Upper lobe of left lung (tissue), 6 donors: ENCODE measurements around the gene KIAA1143. TPM values are rescaled to one million over a fixed set of nuclear protein-coding genes. Genes with fewer than 3 reads are reported as not detected.
A peak's percentile ranks its signal among the peaks of the same experiment; 100 is the strongest.

Experiments
- ATAC-seq, 2 donors: fragments of 200-7000 bp; cut with Tn5 transposase; one replicate each; pipeline ENCODE4 v1.9.1; 2022; ENCODE audit warnings: mild to moderate bottlenecking in 2 of 2, moderate library complexity in 2 of 2; ENCODE audit not compliant: low FRiP score in 2 of 2
- DNase-seq, 2 donors: peaks; one replicate each; pipeline ENCODE4 v3.0.0-alpha.2; 2019 to 2020
- H3K27ac ChIP-seq, 4 donors: fragments of 200-600 bp; sonication (generic); one replicate each; pipeline ENCODE4 v1.5.1; 2016 to 2019
- H3K27me3 ChIP-seq, 4 donors: fragments of 200-600 bp; sonication (generic); one replicate each; pipeline ENCODE4 v1.5.1; 2017 to 2019
- H3K36me3 ChIP-seq, 4 donors: fragments of 200-600 bp; sonication (generic); one replicate each; pipeline ENCODE4 v1.5.1; 2016 to 2019
- H3K4me1 ChIP-seq, 4 donors: fragments of 200-600 bp; sonication (generic); one replicate each; pipeline ENCODE4 v1.5.1; 2018 to 2019
- H3K4me3 ChIP-seq, 4 donors: fragments of 200-600 bp; sonication (generic); one replicate each; pipeline ENCODE4 v1.5.1; 2017 to 2019; ENCODE audit warnings: mild to moderate bottlenecking in 2 of 4, moderate library complexity in 1 of 4
- H3K9me3 ChIP-seq, 4 donors: fragments of 200-600 bp; sonication (generic); one replicate each; pipeline ENCODE4 v1.5.1; 2018 to 2019
- CTCF ChIP-seq, 6 experiments: fragments of 450-650 bp in 4 of 6; fragments of 200-600 bp in 2 of 6; sonication (generic) in 2 of 6; IDR thresholded peaks; one replicate each; pipeline ENCODE4 v1.5.1; 2016 to 2019; ENCODE audit warnings: antibody characterized with exemption in 6 of 6
- EP300 ChIP-seq, 4 donors: sonication (generic); formaldehyde crosslinking; IDR thresholded peaks; one replicate each; pipeline ENCODE4 v1.5.1; 2017; ENCODE audit warnings: antibody characterized with exemption in 4 of 4, control low read depth in 2 of 4
- POLR2A ChIP-seq, 4 donors: fragments of 450-650 bp; IDR thresholded peaks; one replicate each; pipeline ENCODE4 v1.5.1; 2016 to 2017; ENCODE audit warnings: antibody characterized with exemption in 4 of 4, mild to moderate bottlenecking in 2 of 4
- POLR2AphosphoS5 ChIP-seq, 2 donors: sonication (generic); formaldehyde crosslinking; IDR thresholded peaks; one replicate each; pipeline ENCODE4 v1.5.1; 2017; ENCODE audit warnings: antibody characterized with exemption in 2 of 2
- WGBS, 2 donors: methylation state at CpG; one replicate each; pipeline ENCODE4 v1.1.5; 2017 to 2018; 5-methylcytosine and 5-hydroxymethylcytosine counted together
- total RNA-seq, 6 donors: library from RNA; depleted of rRNA in 4 of 6; stranded (reverse); fragments of >200 nt in 4 of 6; gene quantifications; one replicate each; pipeline versions ENCODE4 v1.1.0 to v1.2.1, GENCODE V29; 2016 to 2021
- donor health status: DM: no; HTN: no; CAD: no; lungs with moderate emphysema.
- donor health status: DM: no; HTN: yes; CAD: no; lungs with severe emphysema.

The KIAA1143 gene
- total RNA-seq, 6 donors from 2014 or later, result 8.3 to 26.5 (median 17.6) TPM

DNA sequence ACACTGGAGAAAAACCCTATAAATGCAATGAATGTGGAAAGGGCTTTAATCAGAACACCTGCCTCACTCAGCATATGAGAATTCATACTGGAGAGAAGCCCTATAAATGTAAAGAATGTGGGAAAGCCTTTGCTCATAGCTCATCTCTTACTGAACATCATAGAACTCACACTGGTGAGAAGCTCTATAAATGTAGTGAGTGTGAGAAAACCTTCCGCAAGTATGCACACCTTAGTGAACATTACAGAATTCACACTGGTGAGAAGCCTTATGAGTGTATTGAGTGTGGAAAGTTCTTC, 39.4 kb downstream of the KIAA1143 start:
- DNase-seq (no peak), ATAC-seq (no peak)
- no peak for TF ChIP-seq POLR2A (IDR thresholded peaks at IDR 0.05)
- no peak for TF ChIP-seq EP300 (IDR thresholded peaks at IDR 0.05)
- no peak for TF ChIP-seq CTCF (IDR thresholded peaks at IDR 0.05)
- TF ChIP-seq POLR2AphosphoS5 (IDR thresholded peaks at IDR 0.05), result no peak
- Histone ChIP-seq H3K4me1 (no peaks in the 10 kb centered on the region), H3K9me3 (peaks cover 77 to 100% (median 93%) of the 10 kb centered on the region in 4 donors), H3K27ac (no peak overlapping the region), H3K4me3 (no peak overlapping the region), H3K27me3 (no peaks in the 10 kb centered on the region), H3K36me3 (peaks cover 6 to 48% (median 25%) of the 10 kb centered on the region in 4 donors)
- WGBS, 2 donors, result 92 to 100% methylated on average over 1 of the region's 1 CpG

GRCh38 chr3:44721231-44722102, 40.0 kb downstream of the KIAA1143 start:
- H3K4me1 ChIP-seq, result no peaks in the 10 kb centered on the region
- ATAC-seq (no peak), DNase-seq (no peak)
- no peak overlapping the region for H3K27ac ChIP-seq
- H3K9me3 ChIP-seq, result peaks cover 77 to 100% (median 93%) of the 10 kb centered on the region in 4 donors
- H3K36me3 ChIP-seq, result peaks cover 6 to 50% (median 25%) of the 10 kb centered on the region in 4 donors
- TF ChIP-seq POLR2AphosphoS5 (IDR thresholded peaks at IDR 0.05) (no peak), CTCF (IDR thresholded peaks at IDR 0.05) (no peak), EP300 (IDR thresholded peaks at IDR 0.05) (no peak), POLR2A (IDR thresholded peaks at IDR 0.05) (no peak)
- H3K4me3 ChIP-seq, result no peak overlapping the region
- no peaks in the 10 kb centered on the region for H3K27me3 ChIP-seq
- 94 to 96% methylated on average over 10 of the region's 10 CpGs for WGBS, 2 donors

GRCh38 chr3:44712455-44713075, 48.9 kb downstream of the KIAA1143 start, which contains the start of gene ZNF502:
Gene ZNF502, plus strand, starts transcription at chr3:44712660. Its CDS starts 7,602 bp downstream, at chr3:44720262.
- Histone ChIP-seq H3K9me3 (peaks cover 10 to 46% (median 33%) of the 10 kb centered on the region in 4 donors), H3K4me1 (peaks cover 0 to 8% (median 0%) of the 10 kb centered on the region in 4 donors), H3K4me3 (peak within 1 kb of the TSS; percentile 68 to 97 (median 76)), H3K36me3 (peaks cover 0 to 5% (median 2%) of the 10 kb centered on the region in 4 donors), H3K27ac (peak within 1 kb of the TSS; percentile 68 to 73 (median 70)), H3K27me3 (no peaks in the 10 kb centered on the region)
- WGBS, 2 donors, result 0 to 5% methylated on average over 6 to 36 of the region's 36 CpGs
- DNase-seq (peak; percentile 78 to 93), ATAC-seq (peak; percentile 92 to 98)
- TF ChIP-seq CTCF (IDR thresholded peaks at IDR 0.05) (peak; percentile 13 to 69 (median 44)), POLR2AphosphoS5 (IDR thresholded peaks at IDR 0.05) (peak; percentile 19 to 47), EP300 (IDR thresholded peaks at IDR 0.05) (no peak)

Other genes with a start within 250 kb of the KIAA1143 start
- 10 to 100 TPM in 1 of 6 donors, 1 to 10 TPM in 5; 2.9 to 13.6 (median 3.5) TPM for gene ZKSCAN7, start 206.4 kb downstream of the KIAA1143 start, total RNA-seq
- 1 to 10 TPM; 1.3 to 6.3 (median 1.8) TPM for gene ZNF660, start 176.7 kb downstream of the KIAA1143 start, total RNA-seq
- gene ZNF197, start 136.6 kb downstream of the KIAA1143 start, total RNA-seq, result 10 to 100 TPM in 5 of 6 donors, 1 to 10 TPM in 1; 10.0 to 29.3 (median 11.6) TPM
- gene ZNF35, start 112.9 kb downstream of the KIAA1143 start, total RNA-seq, result 10 to 100 TPM in 3 of 6 donors, 1 to 10 TPM in 3; 6.4 to 17.3 (median 9.6) TPM
- 1 to 10 TPM in 5 of 6 donors, under 1 TPM in 1; 1.00 to 4.7 (median 3.7) TPM for gene ZNF502, start 49.0 kb downstream of the KIAA1143 start, total RNA-seq
- gene ZNF501, start 32.0 kb downstream of the KIAA1143 start, total RNA-seq, result 1 to 10 TPM; 2.1 to 8.8 (median 2.9) TPM
- 1 to 10 TPM in 2 of 6 donors, under 1 TPM in 3, not detected in 1; 0.69 to 2.3 (median 0.89) TPM for gene KIF15, start 175 bp upstream of the KIAA1143 start, total RNA-seq
- gene TMEM42, start 100.3 kb upstream of the KIAA1143 start, total RNA-seq, result 10 to 100 TPM in 3 of 6 donors, 1 to 10 TPM in 3; 6.3 to 19.5 (median 11.0) TPM
- gene TGM4, start 113.0 kb upstream of the KIAA1143 start, total RNA-seq, result not detected
- 100 to 1,000 TPM in 5 of 6 donors, 10 to 100 TPM in 1; 98.0 to 179 (median 115) TPM for gene ZDHHC3, start 214.6 kb upstream of the KIAA1143 start, total RNA-seq
- gene EXOSC7, start 214.6 kb upstream of the KIAA1143 start, total RNA-seq, result 10 to 100 TPM; 35.8 to 55.5 (median 41.1) TPM